NCI-H748 treated with DMSO at 0.1 percent for 48 hours (cell line): ENCODE data around the gene MATN4.
A peak's percentile ranks its signal among the peaks of the same experiment; 100 is the strongest.

Experiments
- DNase-seq: peaks from one replicate; lab custom pipeline; 2025; lab: John Stamatoyannopoulos, UW

MATN4 gene

DNA sequence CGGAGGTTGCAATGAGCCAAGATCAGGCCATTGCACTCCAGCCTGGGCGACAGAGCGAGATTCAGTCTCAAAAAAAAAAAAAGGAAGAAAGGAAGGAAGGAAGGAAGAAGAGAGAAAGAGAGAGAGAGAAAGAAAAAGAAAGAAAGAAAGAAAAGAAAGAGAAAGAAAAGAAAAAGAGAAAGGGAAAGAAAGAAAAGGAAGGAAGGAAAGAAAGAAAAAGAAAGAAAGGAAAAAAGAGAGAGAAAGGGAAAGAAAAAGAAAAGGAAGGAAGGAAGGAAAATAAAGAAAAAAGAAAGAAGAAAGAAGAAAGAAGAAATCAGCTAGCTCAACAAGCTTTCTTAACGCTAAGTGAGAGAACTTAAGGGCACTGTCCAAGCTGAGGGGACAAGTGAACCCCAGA is 7.6 kb upstream of the MATN4 start:
- no peak for DNase-seq

DNA sequence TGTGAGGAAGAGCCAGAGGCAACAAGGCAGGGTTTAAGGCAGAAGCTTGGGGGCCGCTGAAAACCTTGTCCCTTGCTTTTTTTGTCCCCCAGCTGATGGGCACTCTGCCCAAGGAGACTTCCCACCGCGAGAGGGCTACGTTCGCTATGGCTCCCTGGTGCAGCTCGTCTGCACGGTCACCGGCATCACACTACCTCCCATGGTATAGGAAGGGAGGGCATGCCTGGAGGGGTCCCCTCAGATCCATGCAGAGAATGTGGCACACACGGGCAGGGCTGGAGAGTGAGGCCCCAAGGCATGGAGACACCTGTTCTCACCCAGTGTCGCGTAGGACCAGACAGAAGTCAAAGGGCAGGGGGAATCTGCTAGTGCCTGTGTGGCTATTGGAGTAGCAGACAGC is 5.8 kb upstream of the MATN4 start:
- DNase-seq, result no peak

DNA sequence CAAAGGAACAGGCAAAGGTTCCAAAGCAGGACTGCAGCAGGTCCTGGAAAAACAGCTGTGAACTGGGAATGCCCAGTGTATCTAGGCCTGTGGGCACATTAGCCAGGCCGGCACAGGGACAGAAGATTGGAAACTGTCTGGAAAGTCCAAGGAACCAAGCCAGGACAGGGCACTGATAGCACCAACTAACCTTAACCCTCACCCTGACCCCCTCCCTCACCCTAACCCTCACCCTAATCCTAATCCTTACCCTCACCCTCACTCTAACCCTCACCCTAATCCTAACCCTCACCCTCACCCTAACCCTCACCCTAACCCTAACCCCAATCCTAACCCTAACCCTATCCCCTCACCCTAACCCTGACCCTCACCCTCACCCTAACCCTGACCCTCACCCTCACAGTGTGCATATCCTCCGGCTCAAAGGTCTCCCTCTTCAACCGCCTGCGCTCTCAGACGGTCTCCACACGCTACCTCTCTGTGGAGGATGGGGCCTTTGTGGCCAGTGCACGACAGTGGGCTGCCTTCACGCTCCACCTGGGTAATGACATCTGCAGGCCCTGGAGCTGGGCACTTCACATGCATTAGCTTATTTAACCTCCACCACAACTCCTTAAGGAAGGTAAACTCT is 5.1 kb upstream of the MATN4 start:
- no peak for DNase-seq

DNA sequence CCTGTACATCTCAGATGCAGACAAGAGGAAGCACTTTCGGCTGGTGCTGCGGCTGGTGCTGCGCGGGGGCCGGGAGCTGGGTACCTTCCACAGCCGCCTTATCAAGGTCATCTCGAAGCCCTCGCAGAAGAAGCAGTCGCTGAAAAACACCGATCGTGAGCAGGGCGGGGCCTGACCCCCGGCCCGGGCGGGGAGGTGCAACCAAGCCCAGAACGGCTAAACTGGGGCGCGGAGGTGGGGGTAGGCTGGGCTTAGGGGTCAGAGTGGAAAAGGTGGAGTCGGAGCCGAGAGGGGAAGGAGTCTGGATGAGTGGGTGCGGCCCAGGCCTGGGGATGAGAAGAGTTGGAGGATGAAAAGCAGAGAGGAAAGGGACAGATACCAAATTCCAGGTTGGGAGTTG is 4.1 kb upstream of the MATN4 start:
- no peak for DNase-seq

DNA sequence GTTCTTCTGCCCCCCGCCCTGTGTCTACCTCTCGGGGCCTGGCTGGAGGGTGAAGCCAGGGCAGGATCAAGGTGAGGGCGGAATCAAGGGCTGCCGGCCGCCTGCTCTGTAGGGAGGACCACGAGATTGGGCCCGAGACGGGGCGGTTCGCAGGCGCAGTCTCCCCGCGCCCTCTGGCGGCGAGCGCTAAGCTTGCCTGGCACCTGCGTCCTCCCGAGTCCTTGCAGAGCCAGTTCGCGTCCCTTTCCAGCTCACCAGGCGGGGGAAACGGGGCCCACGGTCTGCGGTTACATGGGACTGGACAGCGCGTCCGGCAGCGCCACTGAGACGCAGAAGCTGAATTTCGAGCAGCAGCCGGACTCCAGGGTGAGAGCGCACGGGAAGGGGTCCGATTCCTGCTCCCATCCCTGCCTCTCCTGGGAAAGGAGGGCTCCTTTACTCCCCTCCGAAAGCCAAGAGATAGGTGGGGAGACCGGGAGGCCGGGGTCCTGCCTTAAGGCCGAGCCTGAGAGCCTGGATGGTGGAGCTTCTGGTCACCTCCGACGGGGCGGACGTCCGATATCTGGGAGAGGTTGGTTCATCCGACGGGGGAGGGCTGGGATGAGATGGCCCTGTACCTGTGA is 3.6 kb upstream of the MATN4 start:
- peak; percentile 2 for DNase-seq

DNA sequence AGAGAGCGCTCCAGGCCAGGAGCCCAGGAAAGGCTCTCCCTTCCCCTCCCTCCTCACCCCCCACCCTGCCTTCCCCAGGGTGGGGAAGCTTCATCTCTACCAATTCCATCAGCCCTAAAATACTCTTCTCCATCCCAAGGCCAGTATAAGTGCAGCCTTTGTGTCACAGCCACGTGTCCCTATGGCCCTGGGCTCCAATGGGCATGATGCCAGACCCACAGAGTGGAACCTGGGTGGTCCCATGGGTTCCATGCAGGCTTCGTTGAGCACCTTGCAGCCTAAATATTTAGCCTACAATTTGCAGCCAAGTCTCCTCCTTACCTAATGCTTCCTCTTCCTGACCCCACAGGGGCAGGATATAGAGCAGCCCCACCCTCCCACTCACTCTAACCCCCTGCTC is 976 bp upstream of the MATN4 start:
- no peak for DNase-seq

DNA sequence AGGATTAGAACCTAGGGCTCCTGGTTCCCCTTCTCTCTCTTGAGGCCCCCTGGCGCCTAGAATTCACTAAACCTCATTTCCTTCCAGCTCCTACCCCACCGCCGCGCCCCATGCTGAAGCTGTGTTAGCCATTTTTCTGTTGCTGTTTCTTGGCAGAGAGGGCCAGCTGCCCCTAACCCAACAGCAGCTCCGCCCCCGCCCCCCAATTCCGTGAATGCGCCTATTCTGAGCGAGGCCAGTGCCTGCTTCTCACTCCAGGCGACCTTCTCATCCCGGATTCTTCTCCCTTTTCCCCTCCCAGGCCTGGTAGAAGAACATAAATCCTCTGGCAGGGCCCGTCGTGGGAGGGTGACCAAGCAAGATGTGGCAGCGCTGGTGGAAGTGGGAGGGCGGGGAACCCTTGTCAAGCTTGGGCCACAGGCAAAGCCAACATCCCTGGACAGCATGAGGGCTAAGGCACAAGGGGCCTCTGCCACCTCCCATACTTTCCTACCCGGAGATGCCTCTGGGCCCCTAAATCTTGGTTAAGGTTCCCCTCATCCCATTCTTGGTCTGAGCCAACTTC is 941 bp downstream of the MATN4 start:
- DNase-seq, result no peak

DNA sequence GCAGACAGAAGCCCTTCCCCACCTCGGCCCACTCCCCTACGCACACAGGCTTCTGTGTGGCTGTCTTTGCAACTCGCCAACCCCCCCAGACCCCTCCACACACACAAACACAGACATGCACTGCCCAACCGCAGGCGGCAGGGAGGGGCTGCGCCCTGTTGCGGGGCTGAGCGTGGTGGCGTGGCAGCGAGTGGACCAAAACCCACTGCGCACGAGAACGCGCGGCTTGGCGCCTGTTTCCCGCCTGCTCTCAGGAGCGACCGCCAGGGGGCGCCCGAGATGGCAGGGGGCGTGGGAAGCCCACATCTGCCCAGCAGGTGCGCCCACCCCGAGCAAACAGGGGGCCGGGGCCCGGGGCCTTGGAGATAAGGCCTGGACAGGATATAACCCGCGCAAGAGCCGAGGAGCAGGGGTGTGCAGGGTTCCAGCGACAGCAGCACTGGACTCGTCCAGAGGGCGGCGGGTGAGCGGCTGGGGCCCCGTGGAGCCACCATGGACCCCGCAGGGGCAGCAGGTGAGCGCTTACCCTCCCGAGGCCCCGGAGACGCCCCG is 1.6 kb downstream of the MATN4 start, which contains the start of gene RBPJL:
Gene RBPJL, plus strand, starts transcription at position 410 of the 552 bp plus-strand sequence. Its CDS starts 83 bp downstream, at position 493.
- no peak for DNase-seq

DNA sequence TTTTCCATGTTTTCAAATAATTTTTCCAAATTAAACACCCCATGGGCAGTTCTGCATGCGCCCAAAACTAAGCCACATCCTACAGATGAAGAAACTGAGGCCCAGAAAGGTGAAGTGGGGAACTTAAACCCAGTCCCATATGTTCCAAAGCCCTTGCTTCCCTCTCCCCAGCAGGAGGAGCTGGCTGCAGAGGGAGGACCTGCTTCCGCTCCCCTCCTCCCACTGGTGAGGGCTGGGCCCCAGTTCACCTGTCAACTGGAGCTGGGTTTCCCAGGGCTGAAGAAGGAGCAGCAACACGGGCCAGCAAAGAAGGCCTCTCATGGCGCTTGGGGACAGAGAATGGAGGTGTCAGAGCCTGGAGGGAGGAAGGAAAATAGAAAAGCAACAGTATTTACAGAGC is 2.8 kb downstream of the MATN4 start:
- no peak for DNase-seq

DNA sequence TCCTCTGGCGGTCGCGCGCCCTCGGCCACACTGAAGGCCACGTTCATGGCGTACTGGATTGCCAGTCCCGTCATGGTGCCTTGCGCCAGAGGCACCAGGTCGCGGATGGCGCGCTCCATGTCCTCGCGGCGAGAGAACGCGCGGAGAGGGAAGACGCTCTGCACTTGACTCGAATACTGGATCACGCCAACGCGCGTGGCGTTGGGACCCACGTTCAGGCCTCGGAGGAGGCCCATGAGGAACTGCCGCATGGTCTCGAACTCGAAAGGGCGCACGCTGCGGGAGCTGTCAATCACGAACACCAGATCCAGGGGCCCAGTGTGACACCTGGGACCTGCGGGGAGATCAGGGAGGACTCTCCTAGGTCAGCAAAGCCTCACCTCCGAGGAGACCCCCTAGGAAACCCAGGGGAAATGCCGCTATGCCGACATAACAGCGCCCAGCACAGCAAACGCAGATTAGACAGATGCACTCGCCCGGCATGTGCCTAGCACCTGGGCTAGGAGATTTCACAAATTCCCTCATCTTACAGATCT is 3.6 kb downstream of the MATN4 start:
- DNase-seq, result no peak

DNA sequence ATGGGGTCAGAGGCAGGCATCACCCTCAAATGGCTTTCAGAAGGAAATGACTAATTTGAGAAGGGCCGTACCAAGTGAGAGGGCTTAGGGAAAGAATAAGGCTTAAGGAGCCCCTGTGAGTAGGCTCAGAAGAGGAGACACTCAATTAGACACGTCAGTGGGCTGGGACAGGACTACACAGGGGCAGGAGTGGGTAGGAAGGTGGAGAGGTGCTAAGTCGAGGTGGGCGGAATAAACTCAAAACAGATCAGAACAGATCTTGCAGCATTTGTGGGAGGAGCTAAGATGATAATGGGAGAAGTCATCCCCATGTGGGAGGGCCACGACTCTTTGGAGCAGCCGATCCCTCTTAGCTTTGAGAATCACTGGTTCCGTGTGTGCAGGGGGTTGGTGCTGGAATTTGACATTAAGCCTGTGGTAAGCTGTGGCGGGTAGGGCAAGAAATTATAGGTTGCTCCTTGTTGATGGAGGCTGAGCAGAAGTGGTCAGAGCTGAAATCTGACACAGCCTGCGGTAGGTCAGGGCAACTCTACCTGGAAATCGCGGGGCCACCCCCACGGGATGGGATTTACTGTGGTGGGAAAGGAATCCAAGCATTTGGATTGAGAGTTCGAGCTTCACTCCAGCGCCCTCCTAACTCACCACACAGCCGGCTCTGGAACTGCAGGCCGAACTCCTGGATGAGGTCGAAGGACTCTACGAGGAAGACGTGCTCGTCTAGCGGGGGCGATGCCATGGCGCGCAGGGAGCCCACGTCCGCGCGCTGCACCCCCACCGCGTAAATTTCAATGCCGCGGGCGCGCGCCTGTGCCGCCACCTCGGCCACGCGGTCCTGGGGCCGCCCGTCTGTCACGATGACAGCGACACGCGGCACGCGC is 4.3 kb downstream of the MATN4 start:
- DNase-seq, result no peak

DNA sequence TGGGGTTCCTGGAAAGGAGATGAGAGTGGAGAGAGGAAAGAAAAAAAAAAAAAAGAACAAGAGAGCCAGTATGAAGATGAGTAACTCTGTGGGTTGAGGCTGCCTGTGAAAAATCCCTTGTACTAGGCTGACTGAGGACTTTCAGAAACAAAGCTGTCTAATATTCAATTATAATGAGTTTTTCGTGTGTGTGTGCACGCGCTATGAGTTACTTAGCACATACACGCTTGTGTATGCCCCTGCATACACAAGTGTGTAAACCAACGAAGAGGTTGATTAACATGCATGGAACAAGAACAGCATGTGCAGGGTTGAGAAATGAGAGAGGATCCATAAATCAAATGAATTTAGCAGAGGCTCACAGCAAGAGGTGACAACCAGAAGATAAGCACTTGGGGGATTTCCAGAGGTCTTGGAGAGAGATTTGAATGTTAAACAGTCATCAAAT is 6.3 kb downstream of the MATN4 start:
- DNase-seq, result no peak

DNA sequence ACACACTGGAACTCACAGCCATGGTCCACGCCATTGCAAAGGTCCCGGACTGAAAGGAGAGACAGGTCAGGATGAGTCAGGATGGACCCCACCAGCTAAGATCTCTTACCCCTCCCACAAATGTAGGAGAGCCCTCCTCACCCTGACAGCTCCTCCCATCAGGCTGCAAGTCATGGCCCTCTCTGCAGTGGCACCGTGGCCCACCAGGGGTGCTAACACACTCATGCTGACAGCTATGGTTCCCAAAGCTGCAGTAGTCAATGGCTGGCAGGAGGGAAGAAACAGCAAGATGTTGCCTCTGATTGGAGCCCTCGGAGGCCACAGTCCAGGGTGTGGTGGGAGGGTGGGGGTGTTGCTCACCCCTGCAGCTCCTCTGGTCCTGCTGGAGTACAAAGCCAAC is 7.1 kb downstream of the MATN4 start:
- DNase-seq, result no peak

DNA sequence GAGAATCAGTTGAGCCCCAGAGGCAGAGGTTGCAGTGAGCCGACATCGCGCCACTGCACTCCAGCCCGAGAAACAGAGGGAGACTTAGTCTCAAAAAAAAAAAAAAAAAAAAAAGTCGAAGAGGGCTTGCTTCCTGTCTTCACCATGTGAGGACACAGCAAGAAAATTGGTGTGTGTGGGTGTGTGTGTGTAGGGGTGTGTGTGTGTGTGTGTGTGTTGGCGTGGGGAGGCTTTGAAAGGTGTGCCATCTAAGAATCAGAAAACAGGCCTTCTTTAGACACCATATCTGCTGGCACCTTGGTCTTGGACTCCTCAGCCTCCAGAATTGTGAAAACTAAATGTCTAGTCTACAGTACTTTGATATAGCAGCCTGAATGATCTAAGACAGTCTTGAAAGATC is 8.3 kb downstream of the MATN4 start:
- no peak for DNase-seq

DNA sequence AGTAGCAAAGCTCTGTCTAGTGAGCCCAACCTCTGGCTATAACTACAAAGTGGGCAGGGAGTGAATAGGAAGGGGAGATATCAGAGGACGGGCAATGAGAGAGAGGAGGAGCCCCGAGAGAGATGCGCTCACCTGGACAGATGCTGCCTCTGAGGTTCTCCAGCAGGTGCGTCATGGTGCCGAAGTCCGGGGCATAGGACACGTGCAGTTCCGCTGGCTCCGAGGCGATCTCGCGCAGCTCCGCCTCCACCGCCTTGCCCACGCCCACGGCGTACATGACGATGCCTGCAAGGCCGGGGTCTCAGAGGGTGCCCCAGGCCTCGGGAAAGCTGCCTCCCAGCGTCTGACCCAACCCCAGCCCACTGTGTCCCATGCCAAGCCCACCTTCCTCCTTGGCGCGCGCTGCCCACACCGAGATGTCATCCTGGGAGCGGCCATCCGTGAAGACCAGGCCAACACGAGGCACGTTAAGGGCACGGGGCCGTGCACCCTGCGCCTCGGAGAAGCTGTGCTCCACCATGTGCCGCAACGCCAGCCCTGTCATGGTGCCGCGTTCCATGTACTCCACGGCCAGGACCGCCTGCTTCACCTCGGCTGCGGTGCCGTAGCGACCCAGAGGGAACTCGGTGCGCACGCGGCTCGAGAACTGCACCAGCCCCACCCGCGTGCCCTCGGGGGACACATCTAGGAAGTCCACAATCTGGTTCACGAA is 10.2 kb downstream of the MATN4 start:
- DNase-seq, result no peak

DNA sequence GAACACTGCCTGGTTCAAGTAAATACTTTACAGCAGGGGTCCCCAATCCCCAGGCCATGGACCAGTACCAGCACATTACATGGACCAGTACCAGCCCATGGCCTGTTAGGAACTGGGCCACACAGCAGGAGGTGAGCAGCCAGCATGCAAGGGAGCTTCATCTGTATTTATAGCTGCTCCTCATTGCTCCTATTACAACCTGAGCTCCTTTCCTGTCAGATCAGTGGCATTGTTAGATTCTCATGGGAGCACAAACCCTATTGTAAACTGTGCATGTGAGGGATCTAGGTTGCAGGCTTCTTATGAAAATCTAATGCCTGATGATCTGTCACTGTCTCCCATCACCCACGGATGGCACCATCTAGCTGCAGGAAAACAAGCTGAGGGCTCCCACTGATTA is 13.4 kb downstream of the MATN4 start:
- DNase-seq, result no peak

DNA sequence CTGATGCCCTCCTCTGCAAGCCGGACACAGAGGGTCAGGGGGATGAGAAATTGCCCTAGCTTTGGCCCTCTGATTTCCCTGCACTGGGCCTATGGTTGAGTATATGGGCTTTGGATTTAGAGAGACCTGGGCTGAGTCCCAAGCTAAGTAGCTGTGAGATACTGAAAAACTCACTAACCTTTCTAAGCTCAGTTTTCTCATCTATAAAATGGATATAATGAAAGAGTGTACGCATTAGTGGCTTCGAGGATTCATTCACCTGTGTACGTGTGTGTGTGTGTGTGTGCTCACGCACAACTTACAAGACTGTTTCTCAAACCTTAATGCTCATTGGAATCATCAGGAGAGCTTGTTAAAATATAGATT is 14.1 kb downstream of the MATN4 start:
- DNase-seq, result no peak

DNA sequence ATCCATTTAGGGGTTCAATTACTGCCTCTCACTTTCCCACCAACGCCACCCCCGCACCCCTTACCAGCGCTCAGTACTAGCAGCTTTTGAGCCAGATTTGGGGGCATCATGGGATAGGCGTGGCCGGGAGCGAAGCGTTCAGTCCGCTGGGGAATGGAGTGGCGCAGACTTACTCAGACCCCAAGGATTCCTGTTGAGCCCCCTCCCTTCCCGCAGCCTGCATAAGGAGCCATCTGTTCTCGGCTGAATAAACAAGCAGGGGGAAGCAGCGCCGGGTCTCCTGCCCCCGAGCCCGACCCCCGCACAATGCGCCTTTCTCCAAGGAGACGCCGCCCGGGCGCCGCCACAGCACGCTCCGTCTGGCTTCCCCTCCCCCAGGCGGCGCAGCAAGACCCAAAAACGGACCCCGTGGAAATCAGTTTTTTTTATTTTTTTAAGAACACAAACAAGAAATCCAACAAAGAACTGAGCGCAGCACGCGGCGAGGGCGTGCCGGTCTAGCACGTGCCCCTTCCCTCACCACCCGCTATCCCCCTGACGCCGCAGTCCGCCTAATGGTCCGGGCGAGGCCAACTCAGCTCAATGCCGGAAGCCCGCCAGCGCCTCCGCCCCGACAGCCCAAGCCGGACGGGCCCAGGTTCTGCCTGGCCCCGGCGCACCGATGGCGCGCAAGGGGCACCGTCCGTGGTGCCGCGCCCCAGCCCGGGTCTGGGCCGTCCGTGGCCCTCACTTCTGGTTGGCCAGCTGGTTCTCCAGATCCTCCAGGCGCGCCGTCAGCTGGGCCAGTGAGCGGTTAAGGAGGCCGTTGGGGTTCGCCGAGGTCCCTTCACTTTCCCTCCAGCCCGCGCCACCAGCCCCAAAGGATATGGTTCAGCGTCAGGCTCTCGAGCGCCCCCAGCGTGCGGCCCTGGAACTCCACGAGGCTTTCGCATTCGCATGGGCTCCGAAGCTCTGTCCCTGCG is 14.8 kb downstream of the MATN4 start:
- peak; percentile 29 for DNase-seq

DNA sequence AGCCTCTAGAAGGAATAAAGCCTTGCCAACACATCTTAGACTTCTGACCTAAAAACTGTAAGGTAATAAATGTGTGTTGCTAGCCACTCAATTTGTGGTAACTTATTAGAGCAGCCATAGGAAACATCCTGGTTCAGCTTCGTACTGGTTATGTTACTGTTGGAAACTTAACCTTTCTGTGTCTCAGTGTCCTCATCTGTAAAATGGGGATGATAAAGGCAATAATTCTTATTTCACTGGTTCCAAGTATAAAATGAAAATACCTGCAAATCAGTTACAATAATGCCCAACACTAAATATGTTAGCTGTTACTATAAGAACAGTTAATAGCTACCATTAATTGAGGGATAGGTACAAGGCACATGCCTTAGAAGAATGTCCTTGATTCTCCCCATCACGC is 15.8 kb downstream of the MATN4 start:
- DNase-seq, result no peak

DNA sequence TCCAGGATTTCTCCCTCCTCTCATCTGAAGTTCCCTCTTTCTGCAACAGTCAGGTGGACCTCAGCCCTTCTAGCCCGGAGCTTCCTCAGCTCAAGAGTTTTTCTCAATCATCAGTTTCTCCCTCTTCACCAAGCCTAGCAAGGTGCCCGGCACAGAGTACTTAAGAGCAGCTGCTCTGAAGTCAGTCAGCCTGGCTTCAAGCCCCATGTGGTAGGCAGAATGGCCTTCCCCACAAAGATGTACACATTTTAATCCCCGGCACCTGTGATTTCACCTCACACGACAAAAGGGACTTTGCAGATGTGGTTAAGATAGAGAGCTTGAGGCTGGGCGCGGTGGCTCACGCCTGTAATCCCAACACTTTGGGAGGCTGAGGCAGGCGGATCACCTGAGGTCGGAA is 16.6 kb downstream of the MATN4 start:
- no peak for DNase-seq
